ENCODE data around the gene ADAMTS19. TPM values are rescaled to one million over a fixed set of nuclear protein-coding genes. Genes with fewer than 3 reads are reported as not detected.

Gene ADAMTS19
- total RNA-seq, 1 donor from 2014 or later, result not detected

DNA sequence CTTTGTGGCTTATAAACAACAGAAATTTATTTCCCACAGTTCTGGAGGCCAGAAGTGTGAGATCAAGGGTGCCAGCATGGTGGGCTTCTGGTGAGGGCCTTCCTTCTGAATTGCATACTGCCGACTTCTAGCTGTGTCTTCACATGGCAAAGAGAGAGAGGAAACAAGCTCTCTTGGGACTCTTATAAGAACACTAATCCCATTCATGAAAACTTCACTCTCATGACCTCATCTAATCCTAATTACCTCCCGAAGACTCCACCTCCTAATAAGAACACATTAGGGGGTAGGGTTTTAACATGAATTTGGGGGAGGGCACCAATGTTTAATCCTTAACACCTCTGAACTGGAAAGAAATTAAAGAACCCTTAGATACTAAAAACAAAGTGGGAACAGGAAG, 211.9 kb downstream of the ADAMTS19 start:
- no peak for DNase-seq (ENCODE audit: low read depth in 2 of 2)

- no peak for DNase-seq (ENCODE audit: low read depth in 2 of 2)
Observed at GRCh38 chr5:129679671-129680070, 219.6 kb downstream of the ADAMTS19 start.

DNA sequence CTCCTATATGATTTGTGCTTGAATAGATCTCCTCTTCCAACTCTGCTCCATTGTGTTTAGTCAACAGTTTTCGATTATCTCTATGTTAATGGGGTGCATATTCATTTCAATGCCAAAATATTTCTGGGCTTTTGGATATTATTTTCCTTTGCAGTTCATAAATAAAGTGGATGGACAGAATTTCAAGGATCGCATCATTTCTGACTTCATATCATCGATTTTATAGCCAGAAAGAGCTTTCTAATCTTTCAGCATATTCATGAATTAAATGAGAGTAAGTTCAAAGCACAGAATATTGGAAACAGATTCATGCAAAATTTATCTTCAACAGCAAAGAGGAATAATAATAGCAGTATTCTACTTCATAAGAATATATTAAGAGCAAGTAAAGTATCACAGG, 227.8 kb downstream of the ADAMTS19 start:
- no peak for DNase-seq (ENCODE audit: low read depth in 2 of 2)

GRCh38 chr5:129689045-129689444, 228.9 kb downstream of the ADAMTS19 start:
- DNase-seq (ENCODE audit: low read depth in 2 of 2), result no peak

GRCh38 chr5:129691220-129691619, 231.1 kb downstream of the ADAMTS19 start:
- DNase-seq (ENCODE audit: low read depth in 2 of 2), result no peak

GRCh38 chr5:129696636-129697035, 236.5 kb downstream of the ADAMTS19 start:
- DNase-seq (ENCODE audit: low read depth in 2 of 2), result no peak

DNA sequence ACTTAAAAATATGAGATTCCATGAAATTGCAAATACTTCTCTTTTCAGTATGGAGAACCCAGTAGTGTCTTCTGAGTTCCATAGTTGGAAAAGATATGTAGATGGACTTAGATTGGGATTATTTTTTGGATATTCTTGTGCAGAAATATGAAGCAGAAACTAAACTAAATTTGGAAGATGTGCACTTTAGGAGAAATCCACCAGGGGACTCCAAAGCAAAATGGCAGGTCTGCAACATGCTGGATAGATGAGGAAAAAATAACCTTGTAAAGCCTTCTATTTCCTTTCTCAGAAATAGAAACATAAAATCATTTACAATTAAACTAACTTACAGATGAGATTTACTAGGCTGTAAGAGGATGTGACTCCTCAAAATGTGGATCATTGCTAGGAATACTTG, 238.6 kb downstream of the ADAMTS19 start:
- no peak for DNase-seq (ENCODE audit: low read depth in 2 of 2)

GRCh38 chr5:129716235-129716634, 256.1 kb downstream of the ADAMTS19 start:
- DNase-seq (ENCODE audit: low read depth in 2 of 2), result no peak

- no peak for DNase-seq (ENCODE audit: low read depth in 2 of 2)
Observed at GRCh38 chr5:129716651-129717050, 256.6 kb downstream of the ADAMTS19 start.

DNA sequence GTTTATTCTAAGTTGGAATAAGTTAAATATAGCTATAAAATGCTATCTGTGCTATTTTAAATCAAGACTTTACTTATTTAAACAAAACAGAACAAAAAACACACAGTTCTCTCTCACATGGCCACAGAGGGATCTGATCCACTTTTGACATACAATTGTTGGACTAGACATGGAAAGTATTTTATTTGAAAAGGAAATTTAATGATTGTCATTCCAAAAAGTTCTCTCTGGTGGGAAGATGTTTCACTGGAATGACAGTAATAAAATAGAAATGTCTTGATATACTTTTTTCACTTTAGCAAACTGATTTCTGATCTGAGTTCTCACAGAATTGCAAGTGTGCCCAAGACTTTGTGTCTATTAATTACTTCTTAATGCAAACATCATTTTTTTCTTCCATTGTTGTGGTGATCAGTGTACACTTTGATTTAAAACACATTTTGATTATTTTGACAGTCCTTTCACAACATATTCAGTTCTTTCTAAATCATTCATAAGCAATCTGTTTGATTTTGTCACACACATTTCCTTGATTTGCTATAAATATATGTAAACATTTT, 257.7 kb downstream of the ADAMTS19 start:
- DNase-seq (ENCODE audit: low read depth in 2 of 2), result no peak

DNA sequence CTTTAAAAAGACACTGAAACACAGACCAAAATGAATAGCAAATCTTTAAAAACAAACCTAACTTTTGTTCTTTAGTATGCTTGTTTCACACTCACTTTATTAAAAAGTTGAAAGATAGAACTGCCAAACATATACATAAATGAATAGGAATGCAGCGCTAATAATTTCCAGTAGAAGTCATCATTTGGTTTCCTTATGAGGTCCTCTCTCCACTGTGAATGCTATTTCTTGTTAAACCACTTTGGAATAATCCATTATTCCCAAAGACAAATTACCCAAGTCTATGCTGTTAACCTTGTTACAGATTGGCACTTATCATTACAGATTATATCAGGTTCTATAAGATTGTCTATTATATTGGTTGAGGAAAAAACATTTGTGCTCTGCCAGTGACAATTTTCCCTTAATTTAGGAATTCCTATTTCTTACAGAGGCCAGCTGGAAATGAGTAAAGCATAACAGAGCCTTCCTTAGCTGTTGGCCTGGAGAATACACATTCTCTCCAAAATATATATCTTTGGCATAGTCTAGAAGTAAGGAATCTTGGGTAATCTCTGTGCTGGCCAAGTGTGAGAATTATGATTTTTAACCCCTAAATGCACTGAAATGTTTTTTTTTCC, 258.5 kb downstream of the ADAMTS19 start:
- no peak for DNase-seq (ENCODE audit: low read depth in 2 of 2)

GRCh38 chr5:129724222-129724621, 264.1 kb downstream of the ADAMTS19 start:
- DNase-seq (ENCODE audit: low read depth in 2 of 2), result no peak

GRCh38 chr5:129724647-129725046, 264.5 kb downstream of the ADAMTS19 start:
- DNase-seq (ENCODE audit: low read depth in 2 of 2), result no peak

DNA sequence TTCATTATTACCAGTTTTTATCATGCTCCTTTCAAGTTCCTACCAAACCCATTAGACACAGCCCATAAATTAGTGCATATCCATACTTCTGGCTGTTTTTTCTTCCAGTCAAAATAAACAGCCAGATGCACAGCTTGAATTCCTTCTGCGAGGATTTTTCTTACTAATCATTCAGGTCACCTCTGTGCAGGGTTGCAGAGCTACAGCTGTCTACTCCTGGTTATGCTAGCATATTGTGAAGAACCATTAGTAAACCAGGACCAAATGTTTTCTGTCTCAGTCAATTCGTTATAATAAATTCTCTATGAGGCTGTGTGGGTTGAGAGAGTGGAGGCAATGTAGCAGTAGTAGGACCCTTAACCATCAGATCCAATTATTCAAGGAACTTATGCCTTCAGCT, 279.7 kb downstream of the ADAMTS19 start:
- DNase-seq (ENCODE audit: low read depth in 2 of 2), result no peak

DNA sequence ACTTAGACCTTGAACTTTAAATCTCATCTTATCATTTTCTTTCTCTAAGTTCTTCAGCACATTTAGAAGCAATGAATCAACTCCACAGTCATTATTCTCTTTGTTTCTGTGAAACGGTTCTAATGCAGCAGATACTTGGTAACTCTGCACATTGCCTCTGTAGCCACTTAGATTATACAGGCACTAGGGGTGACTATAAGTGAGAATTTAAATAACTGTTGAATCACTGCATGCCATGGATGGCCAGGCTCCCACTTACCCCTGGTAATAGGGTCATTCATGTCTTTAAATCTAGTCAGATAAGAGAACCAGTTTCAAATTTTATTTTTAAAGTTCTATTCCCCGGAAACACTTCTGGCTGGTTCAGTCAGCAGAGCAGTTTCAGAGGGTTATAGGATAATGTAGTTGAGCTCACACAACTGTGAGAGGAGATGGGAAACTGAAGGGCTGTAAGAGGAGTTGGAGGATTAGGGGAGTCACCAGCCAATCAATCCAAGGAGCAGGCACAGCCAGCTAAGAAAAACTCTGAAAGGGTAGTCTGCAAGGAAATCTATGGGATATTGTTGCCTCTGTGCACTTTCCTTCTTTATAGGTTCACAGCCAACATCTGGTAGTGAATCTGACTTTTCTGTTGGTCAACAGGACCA, 283.6 kb downstream of the ADAMTS19 start:
- DNase-seq (ENCODE audit: low read depth in 2 of 2), result no peak

GRCh38 chr5:129745997-129746396, 285.9 kb downstream of the ADAMTS19 start:
- no peak for DNase-seq (ENCODE audit: low read depth in 2 of 2)

DNA sequence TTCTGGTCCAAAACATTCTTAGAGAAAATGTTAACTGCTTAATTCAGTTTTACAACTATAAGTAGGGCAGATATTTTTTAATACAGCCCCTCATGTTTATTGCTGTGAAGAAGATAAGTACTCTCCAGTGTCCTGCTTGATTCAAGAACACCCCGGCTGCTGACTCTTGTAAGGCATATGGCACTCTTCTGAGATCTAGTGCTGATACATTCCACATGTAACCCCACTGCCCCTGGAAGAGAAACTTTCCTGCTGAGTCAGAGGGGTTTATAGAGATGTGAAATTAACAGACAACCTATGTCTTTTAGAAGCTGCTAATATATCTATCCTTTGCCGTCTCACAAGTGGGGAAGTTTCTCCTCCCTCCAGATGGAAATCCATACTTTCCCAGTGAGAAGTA, 286.8 kb downstream of the ADAMTS19 start:
- DNase-seq (ENCODE audit: low read depth in 2 of 2), result no peak

- no peak for DNase-seq (ENCODE audit: low read depth in 2 of 2)
Observed at GRCh38 chr5:129747572-129748407, 287.7 kb downstream of the ADAMTS19 start, which contains the start of gene MINAR2. Gene MINAR2 (plus strand): TSS chr5:129748094. CDS start chr5:129748191, 97 bp downstream.

GRCh38 chr5:129748913-129749880, 289.1 kb downstream of the ADAMTS19 start:
- DNase-seq (ENCODE audit: low read depth in 2 of 2), result no peak

DNA sequence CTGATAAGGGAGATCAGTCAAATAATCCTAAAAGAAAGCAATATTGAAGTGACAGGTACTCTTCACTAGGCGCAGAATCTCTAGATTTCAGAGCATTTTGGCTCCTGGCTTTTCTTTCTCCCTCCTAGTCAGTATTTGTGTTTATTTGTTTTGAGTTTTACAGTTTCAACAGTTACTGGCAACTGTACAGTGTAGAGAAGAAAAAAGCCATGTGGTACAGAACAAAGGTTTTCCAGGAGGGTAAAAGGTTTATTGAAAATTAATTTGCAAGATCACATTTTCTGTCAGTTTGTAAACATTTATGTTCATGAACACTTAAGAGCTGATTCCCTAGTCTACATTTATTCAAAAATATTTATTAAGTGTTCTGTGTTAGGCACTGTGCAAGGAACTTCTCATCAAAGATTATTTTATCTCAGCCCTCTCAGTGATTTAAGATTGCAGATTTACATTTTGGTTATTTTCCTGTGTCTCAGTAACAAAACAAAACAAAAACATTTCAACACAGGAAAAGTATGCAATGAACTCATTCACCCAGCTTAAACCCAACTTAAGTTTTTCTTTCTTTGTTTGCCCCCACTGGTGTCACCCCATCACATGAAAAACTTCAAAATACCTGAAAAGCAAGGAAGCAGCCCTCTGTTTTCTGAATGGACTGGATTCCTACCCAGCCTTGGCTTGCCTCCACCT, 300.7 kb downstream of the ADAMTS19 start:
- no peak for DNase-seq (ENCODE audit: low read depth in 2 of 2)
